Measurements from ENCODE around the gene CS.
"Not testable (repeated sequence)": the region's sequence is repeated elsewhere in the genome, so short reads cannot be mapped to it uniquely, and the experiment has no call there.

Gene CS

DNA sequence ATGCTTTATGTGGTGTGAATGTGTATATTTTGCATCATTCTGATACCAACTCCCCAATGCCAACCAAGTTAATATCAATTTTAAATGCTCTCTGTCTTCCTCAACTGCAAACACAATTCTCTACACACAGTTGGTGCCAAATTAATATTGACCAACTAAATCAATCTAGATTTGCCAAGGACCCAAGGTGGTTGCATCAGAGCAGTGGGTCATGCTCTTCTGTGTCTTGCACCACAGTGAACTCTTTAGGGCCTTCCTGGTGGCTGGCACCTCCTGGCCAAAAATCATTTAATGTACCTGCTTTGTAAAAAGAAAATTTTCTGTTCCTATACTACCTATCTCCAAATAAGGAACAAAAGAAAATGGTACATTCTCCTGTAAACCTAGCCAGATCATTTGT is 19.3 kb downstream of the CS start:
- no peak for DNase-seq (ENCODE audit: low read depth)

- DNase-seq (ENCODE audit: low read depth), result no peak
Measured at GRCh38 chr12:56278905-56279304, 21.2 kb downstream of the CS start.

- no peak for DNase-seq (ENCODE audit: low read depth)
Measured at GRCh38 chr12:56274299-56274698, 25.8 kb downstream of the CS start.

DNA sequence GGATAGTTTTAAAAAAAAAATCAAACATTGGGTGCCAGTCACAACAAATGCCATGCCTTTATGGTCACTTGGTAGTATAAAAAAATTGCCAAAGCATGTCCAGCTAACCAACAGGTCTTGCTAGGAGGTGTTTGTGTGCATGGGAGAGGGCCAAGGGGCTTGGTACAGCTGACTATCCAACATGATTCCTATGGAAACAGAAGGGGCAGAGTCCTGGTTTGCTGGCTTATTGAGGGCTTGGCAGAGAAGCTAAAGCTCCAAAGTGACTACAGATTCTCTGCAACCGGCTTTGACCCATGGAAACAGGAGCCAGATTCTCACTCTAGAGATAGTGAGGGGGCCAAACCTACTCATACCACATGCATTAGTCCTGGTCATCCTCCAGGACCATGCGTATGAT is 27.7 kb downstream of the CS start:
- DNase-seq (ENCODE audit: low read depth), result not testable (repeated sequence)

- DNase-seq (ENCODE audit: low read depth), result peak; percentile 50
Measured at GRCh38 chr12:56271031-56271430, 29.1 kb downstream of the CS start.

GRCh38 chr12:56267443-56268071 is 32.6 kb downstream of the CS start:
- no peak for DNase-seq (ENCODE audit: low read depth)

DNA sequence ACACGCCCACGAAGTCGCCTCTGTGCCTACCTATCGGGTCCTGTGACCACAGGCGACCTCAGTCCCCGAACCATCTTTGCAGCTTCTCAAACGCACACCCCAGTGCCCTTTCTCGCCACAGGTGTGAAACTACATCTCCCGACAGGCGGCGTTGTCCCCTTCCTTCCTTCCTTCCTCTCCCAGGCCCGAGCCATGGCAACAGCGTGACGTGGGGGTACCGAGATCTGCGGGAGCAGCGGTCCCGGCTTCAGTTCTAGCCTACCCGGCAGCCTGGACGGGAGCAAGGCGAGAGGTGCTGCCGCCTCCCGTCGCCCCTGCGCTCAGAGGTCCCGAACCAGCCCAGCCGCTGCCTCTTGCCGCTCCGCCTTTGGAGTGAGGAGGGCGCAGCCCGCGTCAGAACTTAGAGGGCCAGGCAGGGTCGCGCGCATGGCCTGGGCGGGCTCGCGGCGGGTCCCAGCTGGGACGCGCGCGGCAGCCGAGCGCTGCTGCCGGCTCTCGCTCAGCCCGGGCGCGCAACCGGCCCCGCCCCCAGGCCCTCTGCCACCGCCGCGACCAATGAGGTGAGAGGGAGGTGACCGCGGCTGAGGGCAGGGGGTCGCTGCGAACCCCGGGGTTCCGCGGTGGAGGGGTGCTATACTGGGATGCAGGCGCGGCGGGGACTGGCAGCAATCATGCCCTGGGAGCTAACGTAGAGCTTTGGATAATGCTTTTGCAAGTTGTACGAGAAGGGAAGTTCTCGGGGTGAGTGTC is 33.3 kb downstream of the CS start, which contains the start of gene COQ10A:
TSS of gene COQ10A (plus strand) at position 250 of the 750 bp plus-strand sequence. CDS start at position 427, 177 bp downstream.
- peak; percentile 89 for DNase-seq (ENCODE audit: low read depth)

DNA sequence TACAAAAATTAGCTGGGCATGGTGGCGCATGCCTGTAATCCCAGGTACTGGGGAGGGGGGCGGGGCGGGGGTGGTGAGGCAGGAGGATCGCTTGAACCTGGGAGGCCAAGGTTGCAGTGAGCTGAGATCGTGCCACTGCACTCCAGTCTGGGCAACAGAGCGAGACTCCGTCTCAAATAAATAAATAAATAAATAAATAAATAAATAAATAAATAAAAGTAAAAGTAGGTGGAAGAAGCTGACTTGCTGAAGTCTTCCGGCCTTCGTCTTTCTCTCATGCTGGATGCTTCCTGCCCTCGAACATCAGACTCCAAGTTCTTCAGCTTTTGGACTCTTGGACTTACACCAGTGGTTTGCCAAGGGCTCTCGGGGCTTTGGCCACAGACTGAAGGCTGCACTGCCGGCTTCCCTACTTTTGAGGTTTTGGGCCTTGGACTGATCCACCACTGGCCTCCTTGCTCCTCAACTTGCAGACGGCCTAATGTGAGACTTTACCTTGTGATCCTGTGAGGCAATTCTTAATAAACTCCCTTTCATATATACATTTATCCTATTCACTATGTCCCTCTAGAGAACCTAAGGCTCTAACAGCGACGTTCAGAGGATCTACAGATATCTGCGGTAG is 34.0 kb downstream of the CS start:
- not testable (repeated sequence) for DNase-seq (ENCODE audit: low read depth)

- not testable (repeated sequence) for DNase-seq (ENCODE audit: low read depth)
Measured at GRCh38 chr12:56262955-56263354, 37.2 kb downstream of the CS start.

DNA sequence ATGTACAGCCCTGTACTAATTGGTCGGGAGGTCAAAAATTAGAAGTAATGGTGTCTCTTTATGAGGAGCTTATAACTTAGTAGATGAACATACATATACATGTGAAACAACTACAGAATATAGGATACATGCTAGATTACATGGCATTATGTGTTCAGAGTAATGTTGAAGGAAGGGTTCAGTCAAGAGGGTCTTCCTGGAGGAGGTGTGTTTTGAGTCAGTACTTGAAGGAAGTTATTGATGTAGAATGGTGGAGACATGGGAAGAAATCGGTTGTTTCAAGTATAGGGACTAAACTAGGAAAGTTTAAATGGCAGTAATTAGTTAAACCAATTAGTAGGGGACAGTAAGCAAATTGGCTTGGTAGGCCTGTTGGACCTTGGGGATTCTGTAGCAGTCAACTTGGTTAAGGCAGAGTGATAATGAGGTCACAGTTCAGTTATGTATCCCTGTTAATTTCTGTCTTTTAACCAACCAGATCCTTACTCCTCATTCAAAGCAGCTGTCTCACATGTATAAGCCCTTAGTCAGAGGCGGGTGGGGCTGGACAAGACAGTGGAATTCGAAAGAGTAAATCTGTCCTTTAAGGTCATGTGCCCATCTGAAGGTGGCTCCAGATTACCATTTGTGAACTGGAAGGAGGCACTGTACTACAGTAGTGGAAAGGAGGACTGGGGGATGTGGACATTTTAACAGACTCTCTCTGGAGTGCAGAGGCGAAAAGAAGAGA is 38.5 kb downstream of the CS start:
- peak; percentile 94 for DNase-seq (ENCODE audit: low read depth)

- DNase-seq (ENCODE audit: low read depth), result no peak
Measured at GRCh38 chr12:56260921-56261320, 39.2 kb downstream of the CS start.

- no peak for DNase-seq (ENCODE audit: low read depth)
Measured at GRCh38 chr12:56260380-56260779, 39.8 kb downstream of the CS start.

DNA sequence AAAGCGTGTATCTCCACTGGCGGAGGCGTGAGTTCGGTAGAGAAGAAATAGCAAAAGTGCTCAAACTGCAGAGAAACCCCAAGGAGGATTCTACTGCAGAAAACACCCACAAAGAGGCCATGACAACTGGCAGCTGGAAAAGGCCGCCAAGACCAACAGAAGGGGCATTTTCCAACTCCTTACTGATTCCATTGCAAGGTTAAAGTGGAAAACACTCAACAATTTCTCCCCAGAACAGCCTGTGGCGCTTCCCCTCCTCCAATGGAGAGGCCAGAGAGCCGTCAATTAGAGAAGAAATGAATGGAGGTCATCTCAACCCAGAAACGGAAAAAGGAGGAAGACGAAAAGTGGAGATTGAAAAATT is 41.3 kb downstream of the CS start:
- DNase-seq (ENCODE audit: low read depth), result no peak

- DNase-seq (ENCODE audit: low read depth), result peak; percentile 81
Measured at GRCh38 chr12:56258068-56258819, 41.9 kb downstream of the CS start, which contains the start of gene ANKRD52. TSS of gene ANKRD52 (minus strand) at chr12:56258384. CDS start at chr12:56258269, 115 bp downstream.

- peak; percentile 50 for DNase-seq (ENCODE audit: low read depth)
Measured at GRCh38 chr12:56257491-56258067, 42.6 kb downstream of the CS start.

- DNase-seq (ENCODE audit: low read depth), result no peak
Measured at GRCh38 chr12:56257071-56257470, 43.1 kb downstream of the CS start.

DNA sequence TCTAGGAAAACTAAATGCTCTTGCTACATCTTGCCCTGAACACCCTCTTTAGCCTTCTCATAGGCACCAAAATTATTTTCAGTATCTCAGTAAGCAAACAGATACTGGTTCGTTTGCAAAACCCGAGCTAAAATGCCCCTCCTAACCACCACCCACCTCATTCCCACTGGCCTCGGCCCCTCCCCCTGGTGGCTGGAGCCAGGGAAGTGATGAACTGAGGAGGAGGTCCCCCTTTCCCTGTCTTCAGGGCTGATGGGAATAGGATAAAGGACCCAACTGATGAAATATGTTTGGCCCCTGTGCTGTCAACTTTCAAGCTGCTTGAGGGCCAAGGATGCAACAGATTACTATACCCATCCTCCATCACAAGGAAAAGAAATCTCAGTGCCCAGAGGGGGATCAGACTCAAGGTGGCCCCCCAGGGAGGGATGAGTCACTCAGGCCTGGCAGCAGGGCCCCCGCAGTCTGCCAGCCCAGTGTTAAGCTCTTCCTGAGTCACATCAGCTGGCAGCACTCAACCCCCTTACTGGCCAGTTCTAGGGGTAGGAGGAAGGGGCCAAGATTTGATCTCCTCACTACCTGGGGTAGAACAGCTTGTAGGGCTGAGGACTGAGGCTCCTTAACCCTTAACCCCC is 43.7 kb downstream of the CS start:
- DNase-seq (ENCODE audit: low read depth), result peak; percentile 67

GRCh38 chr12:56255671-56256070 is 44.5 kb downstream of the CS start:
- no peak for DNase-seq (ENCODE audit: low read depth)

GRCh38 chr12:56253091-56253490 is 47.0 kb downstream of the CS start:
- DNase-seq (ENCODE audit: low read depth), result no peak

DNA sequence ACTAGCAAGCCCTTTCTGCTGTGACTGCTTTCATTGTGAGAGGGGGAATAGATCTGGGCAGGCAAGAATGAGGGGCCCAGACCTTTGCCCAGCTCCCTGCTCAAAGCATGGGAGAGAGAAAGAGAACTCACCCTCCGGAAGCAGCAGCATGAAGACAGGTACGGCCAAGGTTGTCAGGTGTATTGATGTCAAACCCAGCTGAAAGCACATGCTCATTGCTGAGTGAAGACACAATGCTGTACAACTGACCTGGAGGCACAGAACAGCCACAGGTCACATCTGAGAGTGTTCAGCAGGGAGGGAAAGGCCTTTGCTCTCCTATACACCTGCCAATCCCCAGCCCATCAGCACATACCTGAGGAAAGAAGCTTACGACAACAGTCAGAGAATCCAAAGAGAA is 47.5 kb downstream of the CS start:
- no peak for DNase-seq (ENCODE audit: low read depth)

- no peak for DNase-seq (ENCODE audit: low read depth)
Measured at GRCh38 chr12:56248711-56249110, 51.4 kb downstream of the CS start.

All from EH (cell line).